GM18507 (cell line): Measurements from ENCODE around the gene SH3TC1.
A peak's percentile ranks its signal among the peaks of the same experiment; 100 is the strongest.

Experiments
- DNase-seq: peaks from one replicate; pipeline ENCODE4 v3.0.0; 2011; ENCODE audit warnings: low read depth; ENCODE audit not compliant: insufficient read length; ENCODE audit errors: extremely low spot score
- FAIRE-seq: peaks from 2 replicates; lab custom pipeline; 2011; peaks lifted over from hg19 to GRCh38; lab: Jason Lieb, UNC

SH3TC1 gene

DNA sequence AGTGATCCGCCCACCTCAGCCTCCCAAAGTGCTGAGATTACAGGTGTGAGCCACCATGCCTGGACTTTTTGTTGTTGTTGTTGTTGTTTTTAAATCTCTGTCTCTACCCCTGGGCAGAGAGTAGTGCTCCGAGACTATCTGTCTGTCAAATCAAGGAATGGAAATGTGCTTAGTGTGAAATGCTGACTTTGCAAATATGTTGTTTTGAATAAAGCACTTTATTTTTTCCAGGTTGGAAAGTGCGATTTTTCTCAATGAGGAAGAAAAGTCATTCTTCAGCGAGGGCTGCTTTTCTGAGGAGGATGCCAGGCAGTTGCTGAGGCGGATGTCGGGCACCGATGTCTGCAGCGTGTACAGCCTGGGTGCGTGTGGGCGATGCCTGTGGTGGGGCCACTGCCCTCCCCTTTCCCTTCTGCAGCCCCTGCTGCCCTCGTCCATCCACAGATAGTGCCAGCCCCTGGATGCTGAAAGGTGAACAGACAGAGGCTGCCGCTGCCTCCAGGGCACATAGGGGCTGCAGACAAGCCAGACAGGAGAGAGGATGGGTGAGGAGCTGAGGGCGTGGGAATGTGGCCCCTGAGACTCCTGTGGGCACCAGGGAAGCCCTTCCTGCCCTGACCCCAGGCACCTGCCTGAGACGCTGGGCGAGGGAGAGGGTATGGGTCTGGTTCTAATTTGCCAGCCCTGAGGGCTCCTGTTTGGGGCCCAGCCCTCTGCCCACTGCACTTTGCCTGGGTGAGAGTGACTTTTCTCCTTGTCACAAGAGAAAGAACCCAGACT is 23.7 kb downstream of the SH3TC1 start:
- FAIRE-seq (no peak), DNase-seq (no peak)

DNA sequence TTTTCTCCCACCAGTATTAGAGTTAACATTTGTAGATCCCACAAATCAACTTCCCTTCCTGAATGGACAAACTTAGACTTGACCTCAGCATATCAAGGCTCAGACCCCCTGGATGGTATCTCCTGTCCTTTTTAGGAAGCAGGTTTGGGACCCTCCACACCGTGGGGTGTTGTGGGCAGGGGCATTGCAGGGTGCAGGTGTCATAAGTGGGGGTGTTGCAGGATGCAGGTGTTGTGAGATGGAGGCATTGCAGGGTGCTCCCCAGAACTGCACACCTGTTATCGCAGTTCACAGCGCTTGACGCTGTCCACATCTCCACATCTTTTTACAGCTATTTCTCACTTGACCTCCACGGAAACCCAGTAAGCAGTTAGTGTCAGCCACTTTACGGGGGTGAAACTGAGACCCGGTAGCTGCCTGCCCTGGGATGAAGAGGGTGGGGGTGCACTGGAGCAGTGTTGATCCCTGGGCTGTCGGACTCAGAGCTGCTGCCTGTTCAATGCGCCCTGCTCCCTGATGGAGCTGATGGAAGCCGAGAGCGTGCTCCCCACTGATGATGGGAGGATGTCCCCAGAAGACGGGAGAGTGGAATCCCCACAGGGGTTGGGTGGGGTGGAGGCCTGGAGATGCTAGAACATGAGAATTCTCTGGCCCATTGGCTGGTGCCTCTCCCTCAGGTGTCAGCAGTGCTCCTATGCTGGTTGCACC is 25.3 kb downstream of the SH3TC1 start:
- DNase-seq, result no peak
- FAIRE-seq, result no peak

DNA sequence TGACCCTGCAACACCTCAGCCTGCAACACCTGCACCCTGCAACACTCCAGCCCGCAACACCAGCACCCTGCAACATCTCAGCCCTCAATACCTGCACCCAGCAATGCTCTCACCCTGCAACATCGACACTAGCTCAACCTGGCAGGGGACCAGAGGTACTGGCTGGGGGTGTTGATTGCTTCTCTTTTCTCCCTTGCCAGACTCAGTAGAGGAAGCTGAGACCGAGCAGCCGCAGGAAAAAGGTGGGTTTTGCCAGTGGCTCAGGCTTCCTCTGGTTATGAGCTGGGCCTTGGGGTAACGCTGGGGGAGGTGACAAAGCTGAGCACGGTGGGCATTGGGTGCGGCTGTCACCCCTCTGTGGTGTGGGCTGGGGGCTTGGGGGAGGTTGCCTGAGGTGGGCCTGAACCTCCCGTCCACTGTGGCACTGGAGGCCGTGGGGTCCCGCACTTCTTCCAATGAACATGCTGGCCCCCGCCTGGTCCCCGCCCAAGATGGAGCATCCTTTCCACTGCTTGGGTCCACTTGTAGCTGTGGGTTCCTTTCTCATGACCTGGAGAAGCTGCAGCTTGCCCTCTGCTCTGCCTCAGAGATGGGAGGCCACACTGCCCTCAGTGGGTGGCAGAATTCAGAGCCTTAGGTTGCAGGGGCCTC is 26.0 kb downstream of the SH3TC1 start:
- FAIRE-seq (no peak), DNase-seq (no peak)

DNA sequence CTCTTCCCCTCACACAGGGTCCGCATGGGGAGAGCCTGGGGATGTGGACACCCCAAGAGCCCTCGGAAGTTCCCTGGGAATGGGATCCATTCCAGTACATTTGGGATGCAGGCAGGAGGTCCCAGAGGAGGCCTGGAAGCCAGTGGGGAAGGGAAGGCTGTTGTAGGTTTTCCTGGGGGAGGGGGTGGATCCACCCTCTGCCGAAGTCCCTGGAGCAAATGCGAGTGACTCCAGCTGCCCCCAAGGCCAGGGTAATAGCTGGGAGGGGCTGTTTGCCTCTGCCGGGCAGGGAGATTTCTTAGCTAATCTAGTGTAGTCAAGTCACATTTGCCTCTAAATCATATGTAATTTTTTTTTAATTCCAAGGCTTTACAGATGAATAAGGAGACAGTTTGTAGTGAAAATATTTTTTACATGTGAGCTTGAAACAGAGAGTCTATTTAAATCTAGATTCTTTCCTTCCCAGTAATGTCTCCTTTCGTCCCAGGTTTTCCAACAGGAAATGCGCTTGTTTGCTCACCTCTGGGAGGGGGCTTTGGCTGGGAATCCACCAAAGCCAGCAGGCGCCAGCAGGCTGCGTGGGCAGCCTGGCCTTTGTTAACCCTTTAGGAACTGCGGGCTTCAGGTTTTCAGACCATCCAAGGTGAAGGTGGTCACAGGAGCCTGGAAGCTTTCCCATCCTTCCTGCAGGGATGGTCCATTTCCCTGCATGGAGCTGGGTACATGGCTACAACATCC is 26.8 kb downstream of the SH3TC1 start:
- DNase-seq, result no peak
- no peak for FAIRE-seq

DNA sequence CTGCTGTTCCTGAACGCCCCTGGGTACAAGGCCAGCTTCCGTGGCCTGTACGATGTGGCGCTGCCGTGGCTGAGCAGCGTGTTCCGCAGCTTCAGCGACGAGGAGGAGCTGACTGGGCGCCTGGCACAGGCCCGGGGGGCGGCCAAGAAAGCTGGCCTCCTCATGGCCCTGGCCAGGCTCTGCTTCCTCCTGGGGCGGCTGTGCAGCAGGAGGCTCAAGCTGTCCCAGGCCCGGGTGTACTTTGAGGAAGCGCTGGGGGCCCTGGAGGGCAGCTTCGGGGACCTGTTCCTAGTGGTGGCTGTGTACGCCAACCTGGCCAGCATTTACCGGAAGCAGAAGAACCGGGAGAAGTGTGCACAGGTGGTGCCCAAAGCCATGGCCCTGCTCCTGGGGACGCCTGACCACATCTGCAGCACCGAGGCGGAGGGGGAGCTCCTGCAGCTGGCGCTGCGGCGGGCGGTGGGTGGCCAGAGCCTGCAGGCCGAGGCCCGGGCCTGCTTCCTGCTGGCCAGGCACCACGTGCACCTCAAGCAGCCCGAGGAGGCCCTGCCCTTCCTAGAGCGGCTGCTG is 28.2 kb downstream of the SH3TC1 start:
- FAIRE-seq, result no peak

DNA sequence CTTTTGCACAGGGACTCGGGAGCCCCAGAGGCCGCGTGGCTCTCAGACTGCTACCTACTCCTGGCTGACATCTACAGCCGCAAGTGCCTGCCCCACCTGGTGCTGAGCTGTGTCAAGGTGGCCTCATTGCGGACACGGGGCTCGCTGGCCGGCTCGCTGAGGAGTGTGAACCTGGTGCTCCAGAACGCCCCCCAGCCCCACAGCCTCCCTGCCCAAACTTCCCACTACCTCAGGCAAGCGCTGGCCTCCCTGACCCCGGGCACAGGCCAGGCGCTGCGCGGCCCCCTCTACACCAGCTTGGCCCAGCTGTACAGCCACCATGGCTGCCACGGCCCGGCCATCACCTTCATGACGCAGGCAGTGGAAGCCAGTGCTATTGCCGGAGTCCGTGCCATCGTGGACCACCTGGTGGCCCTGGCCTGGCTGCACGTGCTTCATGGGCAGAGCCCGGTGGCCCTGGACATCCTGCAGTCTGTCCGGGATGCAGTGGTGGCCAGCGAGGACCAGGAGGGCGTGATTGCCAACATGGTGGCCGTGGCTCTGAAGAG is 28.8 kb downstream of the SH3TC1 start:
- DNase-seq (no peak), FAIRE-seq (no peak)

More for the DNA sequence above, 28.2 kb downstream of the SH3TC1 start:
- DNase-seq, result no peak

DNA sequence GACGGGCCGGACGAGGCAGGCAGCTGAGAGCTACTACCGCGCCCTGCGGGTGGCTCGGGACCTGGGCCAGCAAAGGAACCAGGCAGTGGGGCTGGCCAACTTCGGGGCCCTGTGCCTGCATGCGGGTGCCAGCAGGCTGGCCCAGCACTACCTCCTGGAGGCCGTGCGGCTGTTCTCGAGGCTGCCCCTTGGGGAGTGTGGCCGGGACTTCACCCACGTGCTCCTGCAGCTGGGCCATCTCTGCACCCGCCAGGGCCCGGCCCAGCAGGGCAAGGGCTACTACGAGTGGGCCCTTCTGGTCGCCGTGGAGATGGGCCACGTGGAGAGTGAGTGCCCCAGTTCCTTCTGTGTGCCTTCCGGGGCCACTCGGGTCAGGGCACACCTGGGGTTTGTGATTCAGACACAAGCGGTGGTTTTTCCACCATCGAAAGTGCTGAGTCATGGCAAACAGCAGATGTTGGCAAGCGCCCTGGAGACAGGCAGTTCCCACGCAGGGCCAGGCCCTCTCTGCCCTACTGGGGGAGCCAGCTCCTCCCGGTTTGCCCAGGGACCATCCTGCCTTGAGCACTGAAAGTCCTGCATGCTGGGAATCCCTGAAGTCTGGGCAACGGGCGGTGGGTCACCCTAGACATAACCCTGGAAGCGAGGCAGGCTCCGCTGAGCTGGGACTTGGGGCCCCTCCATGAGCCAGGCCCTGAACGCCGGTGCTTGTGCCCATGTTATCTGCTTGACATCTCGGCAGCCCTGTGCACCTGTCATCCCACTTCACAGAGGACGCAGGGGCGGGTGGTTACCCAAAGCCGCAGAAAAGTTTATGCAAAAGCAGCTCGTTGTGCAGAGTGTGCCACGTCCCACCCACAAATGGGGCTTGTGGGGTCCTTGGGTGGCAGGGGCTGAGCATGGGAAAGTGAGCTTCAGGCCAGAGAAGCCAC is 29.5 kb downstream of the SH3TC1 start:
- FAIRE-seq (peak; percentile 91), DNase-seq (peak; percentile 52)

DNA sequence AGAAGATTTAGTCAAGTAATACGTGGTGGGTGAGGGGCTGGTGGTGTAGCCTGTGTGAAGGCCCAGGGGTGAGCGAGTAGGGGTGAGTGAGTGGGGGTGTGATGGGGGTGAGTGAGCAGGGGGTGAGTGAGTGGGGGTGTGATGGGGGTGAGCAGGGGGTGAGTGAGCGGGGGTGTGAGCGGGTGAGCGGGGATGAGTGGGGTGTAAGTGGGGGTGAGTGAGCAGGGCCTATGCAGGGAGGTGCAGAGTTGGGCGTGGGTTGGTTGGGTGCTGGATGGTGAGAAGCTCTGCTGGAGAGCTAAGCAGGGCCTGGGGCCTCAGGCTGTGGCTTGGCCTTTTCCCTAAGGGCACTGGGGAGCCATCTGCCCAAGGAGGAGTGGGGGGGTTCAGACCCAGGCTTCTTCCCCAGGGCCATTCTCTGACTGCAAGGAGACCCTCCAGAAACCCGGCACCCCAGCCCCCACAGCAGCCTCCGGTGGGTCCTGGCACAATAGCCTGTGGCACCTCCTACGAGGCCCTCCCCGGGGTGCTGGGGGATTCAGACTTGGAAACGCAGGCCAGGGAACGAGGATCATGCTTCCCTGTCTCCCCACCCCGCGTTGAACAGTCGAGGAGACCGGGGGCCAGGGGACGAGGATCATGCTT is 30.4 kb downstream of the SH3TC1 start:
- DNase-seq, result no peak
- peak; percentile 29 for FAIRE-seq

DNA sequence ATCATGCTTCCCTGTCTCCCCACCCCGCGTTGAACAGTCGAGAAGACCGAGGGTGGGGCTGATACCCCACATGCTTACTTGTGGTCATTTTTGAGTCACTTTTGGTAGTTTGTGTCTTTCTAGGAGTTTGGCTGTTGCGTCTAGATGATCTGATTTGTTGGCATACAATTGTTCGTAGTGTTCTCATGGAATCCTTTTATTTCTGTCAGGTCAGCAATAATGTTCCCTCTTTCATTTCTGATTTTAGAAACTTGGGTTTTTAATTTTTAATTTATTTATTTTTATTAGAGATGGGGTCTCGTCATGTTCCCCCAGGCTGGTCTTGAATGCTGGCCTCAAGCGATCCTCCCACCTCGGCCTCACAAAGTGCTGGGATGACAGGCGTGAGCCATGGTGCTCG is 30.9 kb downstream of the SH3TC1 start:
- DNase-seq, result no peak
- FAIRE-seq, result no peak

DNA sequence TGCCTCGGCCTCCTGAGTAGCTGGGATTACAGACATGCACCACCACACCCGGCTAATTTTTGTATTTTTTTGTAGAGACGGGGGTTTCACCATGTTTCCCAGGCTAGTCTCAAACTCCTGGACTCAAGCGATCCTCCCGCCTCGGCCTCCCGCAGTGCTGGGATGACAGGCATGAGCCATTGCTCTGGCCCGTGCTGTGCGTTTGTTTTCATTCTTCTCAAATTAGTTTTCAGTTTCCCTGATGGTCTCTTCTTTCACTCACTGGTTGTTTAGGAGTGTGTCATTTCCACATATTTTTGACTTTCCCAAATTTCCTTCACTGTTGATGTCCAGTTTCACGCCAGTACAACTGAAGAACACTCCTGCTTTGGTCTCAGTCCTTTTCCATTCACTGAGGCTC is 31.8 kb downstream of the SH3TC1 start:
- FAIRE-seq (no peak), DNase-seq (no peak)

DNA sequence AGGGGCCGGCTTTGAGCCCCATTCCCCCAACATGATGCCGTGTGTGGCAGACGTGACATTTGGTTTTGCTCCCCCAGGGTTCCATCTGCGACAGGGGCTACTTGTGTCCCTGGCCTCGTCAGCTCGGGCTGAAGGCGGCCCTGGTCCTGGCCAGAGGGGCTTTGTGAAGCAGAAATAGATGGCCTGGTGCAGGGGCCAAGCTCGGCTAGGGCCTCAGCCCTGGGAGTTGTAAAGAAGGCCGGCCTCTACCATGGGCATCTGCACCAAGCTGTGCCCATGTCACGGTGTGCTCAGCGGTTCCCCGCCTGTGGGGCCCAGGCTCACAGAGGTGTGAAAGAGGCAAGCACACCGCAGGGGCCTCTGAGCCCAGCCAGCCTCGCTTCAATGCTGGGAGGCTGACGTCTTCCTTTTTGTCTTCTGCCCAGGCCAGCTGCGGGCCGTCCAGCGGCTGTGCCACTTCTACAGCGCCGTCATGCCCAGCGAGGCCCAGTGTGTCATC is 32.5 kb downstream of the SH3TC1 start:
- FAIRE-seq (no peak), DNase-seq (no peak)

DNA sequence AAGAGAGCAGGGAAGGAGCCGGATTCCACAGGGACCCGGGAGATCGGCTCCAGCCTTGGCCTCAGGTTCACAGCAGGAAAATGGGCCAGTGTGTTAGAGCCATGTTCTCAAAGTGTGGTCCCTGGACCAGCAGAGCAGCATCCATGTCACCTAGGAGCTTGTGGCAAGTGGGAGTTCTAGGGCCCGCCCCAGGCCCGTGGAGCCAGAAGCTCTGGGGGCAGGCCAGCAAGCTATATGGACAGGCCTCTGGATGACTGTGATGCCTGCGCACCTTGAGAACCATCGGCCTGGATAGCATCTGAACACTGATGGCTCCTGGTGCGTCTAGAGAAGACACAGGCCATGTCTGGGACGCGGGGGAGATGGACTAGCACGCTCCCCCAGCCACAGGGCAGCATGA is 33.7 kb downstream of the SH3TC1 start:
- FAIRE-seq (no peak), DNase-seq (no peak)

DNA sequence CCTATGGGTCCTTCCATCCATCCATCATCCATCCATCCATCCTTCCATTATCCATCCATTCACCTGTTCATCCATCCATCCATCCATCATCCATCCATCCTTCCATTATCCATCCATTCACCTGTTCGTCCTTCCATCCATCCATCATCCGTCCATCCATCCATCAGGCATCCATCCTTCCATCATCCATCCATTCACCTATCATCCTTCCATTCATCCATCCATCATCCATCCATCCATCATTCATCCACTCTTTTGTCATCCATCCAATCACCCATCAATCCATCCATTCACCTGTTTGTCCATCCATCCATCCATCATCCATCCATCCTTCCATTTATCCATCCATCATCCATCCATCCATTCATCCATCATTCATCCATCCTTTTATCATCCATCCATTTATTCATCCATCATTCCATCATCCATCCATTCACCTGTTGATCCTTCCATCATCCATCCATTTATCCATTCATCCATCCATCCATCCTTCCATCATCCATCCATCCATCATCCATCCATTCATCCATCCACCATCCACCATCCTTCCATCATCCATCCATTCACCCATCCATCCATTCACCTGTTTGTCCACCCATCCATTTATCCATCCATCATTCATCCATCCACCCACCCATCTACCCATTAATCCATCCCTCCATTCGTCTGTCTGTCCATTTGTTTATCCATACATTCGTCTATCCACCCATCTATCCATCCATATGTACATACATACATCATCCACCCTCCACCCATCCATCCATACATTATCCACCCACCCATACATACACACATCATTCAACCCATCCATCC is 34.8 kb downstream of the SH3TC1 start:
- DNase-seq (no peak), FAIRE-seq (no peak)

DNA sequence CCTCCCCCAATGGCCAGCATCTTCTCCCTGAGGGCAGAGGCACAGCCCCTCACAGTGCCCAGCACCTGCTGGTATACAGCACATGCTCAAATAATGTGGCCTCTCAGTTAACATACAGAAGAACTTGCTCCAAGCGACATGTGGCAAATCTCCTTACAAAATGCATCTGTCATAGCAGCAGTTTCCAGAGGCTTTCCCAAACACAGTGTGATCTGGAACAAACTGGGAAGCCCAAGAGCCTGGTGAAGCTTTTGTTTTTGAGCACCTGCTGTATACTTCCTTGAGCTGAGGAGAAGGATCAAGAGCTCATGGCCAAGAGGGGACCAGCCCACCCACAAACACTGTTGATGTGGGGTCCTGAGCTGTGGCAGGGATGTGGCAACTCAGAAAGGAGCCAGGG is 35.6 kb downstream of the SH3TC1 start:
- no peak for DNase-seq
- no peak for FAIRE-seq

DNA sequence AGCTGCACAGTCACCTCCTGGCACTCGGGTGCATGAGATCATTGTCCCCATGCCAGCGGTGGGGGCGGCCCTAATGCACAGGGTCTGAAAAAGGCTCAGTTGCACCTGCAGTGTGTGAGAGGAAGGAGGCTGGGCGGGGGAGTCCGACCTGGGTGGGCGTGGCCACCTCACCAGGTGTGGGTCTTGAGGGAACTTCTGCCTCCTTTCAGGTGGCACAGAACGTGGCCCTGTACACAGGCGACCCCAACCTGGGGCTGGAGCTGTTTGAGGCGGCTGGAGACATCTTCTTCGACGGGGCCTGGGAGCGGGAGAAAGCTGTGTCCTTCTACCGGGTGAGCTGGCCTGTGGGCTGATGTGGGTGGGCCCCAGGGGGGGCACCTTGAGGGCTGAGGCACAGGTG is 36.1 kb downstream of the SH3TC1 start:
- DNase-seq, result no peak
- FAIRE-seq, result no peak

DNA sequence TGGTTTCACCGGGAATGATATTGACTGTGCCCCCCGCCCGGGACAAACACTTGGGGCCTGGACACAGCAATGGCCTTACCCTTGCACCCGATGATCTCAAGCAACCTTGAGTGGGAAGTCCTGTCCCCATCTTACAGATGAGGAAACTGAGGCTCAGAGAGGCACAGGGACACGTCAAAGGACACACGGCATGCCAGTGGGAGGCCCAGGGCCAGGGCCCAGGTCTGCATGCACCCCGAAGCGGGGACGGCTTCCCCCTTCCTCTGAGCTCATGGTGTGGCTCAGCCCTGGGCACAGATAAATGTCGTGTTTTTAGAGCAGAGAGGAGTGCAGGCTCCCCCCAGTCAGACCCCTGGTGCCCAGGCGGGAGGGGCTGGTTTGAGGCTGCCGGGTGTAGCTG is 36.6 kb downstream of the SH3TC1 start:
- FAIRE-seq, result no peak
- no peak for DNase-seq
